Measurements from ENCODE around the gene C1QTNF9B.
A peak's percentile ranks its signal among the peaks of the same experiment; 100 is the strongest.
"Not testable (repeated sequence)": the region's sequence is repeated elsewhere in the genome, so short reads cannot be mapped to it uniquely, and the experiment has no call there.

The C1QTNF9B gene

DNA sequence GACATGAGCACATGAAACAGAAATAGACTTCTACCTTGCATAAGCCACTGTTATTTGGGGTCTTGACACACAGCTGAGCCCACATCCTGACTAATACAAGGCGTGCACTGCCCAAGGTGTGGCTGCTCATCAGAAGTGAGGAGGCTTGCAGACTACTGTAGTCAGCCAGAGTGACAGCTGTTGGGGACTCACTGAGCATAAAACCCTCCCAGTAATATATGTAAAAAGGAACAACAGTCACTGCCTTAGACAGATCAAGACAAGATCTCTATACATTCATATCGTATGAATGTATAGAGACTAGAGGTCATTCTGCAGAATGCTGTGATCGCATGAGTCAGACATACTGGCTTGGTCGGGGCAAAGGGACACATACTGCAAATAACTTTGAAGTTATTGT lies 4.1 kb upstream of the C1QTNF9B start:
- no peak overlapping the region for H2AFZ ChIP-seq
- H3K9me3 ChIP-seq (ENCODE audit: control insufficient read depth, low read length), result no peaks in the 10 kb centered on the region
- no peak overlapping the region for H3K4me2 ChIP-seq (ENCODE audit: low read length)
- no peaks in the 10 kb centered on the region for H3K79me2 ChIP-seq
- H3K27ac ChIP-seq, result no peak overlapping the region
- no peak overlapping the region for H3K9ac ChIP-seq
- TF ChIP-seq, protein P1, sequence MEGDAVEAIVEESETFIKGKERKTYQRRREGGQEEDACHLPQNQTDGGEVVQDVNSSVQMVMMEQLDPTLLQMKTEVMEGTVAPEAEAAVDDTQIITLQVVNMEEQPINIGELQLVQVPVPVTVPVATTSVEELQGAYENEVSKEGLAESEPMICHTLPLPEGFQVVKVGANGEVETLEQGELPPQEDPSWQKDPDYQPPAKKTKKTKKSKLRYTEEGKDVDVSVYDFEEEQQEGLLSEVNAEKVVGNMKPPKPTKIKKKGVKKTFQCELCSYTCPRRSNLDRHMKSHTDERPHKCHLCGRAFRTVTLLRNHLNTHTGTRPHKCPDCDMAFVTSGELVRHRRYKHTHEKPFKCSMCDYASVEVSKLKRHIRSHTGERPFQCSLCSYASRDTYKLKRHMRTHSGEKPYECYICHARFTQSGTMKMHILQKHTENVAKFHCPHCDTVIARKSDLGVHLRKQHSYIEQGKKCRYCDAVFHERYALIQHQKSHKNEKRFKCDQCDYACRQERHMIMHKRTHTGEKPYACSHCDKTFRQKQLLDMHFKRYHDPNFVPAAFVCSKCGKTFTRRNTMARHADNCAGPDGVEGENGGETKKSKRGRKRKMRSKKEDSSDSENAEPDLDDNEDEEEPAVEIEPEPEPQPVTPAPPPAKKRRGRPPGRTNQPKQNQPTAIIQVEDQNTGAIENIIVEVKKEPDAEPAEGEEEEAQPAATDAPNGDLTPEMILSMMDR (IDR thresholded peaks at IDR 0.05), result no peak
- H3K4me3 ChIP-seq (ENCODE audit: low read depth, low read length), result no peak overlapping the region
- H3K36me3 ChIP-seq (ENCODE audit: control insufficient read depth, insufficient read depth, low read length), result no peaks in the 10 kb centered on the region
- no peaks in the 10 kb centered on the region for H3K4me1 ChIP-seq
- no peaks in the 10 kb centered on the region for H3K27me3 ChIP-seq (ENCODE audit: control insufficient read depth, insufficient read depth, low read length)

DNA sequence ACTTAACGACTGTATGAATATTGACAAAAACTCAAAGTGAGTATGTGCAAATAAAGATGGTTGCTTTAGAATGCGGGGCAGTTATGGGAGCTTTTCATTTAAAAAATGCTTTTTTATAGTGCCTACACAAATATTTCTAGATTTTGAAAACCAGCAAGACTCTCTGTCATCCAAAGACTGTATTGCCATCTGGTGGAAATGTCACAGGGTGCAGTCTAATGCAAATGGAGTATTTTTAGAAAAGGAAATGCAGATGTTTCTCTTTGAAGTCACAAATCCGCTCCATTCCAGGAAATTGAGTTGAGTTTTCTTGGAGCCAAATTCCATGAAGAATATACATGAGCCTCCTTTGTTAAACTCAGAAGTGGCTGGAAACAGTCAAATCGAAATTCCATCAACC lies 2.3 kb upstream of the C1QTNF9B start:
- Histone ChIP-seq H3K4me3 (ENCODE audit: low read depth, low read length) (no peak overlapping the region), H3K27me3 (ENCODE audit: control insufficient read depth, insufficient read depth, low read length) (no peaks in the 10 kb centered on the region), H3K9me3 (ENCODE audit: control insufficient read depth, low read length) (no peaks in the 10 kb centered on the region), H2AFZ (no peak overlapping the region), H3K9ac (no peak overlapping the region), H3K79me2 (no peaks in the 10 kb centered on the region), H3K27ac (no peak overlapping the region), H3K4me2 (ENCODE audit: low read length) (peak overlapping the region; percentile 35), H3K4me1 (no peaks in the 10 kb centered on the region), H3K36me3 (ENCODE audit: control insufficient read depth, insufficient read depth, low read length) (no peaks in the 10 kb centered on the region)
- TF ChIP-seq, protein P1 (IDR thresholded peaks at IDR 0.05), result peak; percentile 8

DNA sequence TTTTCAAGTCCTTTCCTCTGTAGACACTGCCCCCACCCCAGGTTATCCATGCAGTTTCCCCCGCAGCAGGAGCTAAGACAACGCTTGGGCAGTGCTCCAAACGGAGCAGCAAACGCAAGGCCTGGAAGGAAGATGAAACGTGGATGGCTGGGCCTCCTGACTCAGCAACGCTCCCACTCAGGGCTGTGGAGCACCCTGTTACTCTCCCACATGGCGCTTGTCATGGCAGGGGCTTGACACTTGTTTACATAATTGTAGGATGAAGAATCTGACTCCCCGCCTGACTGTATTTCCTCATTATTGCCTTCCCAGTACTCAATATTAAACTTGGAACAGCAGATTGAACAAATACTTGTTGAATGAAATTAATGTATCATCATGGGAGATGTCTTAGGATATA lies 799 bp upstream of the C1QTNF9B start:
- Histone ChIP-seq H3K36me3 (ENCODE audit: control insufficient read depth, insufficient read depth, low read length) (no peaks in the 10 kb centered on the region), H3K27ac (no peak overlapping the region), H3K79me2 (no peaks in the 10 kb centered on the region), H3K27me3 (ENCODE audit: control insufficient read depth, insufficient read depth, low read length) (no peaks in the 10 kb centered on the region), H3K9me3 (ENCODE audit: control insufficient read depth, low read length) (no peaks in the 10 kb centered on the region), H3K9ac (no peak overlapping the region), H3K4me1 (no peaks in the 10 kb centered on the region), H2AFZ (no peak overlapping the region), H3K4me2 (ENCODE audit: low read length) (no peak overlapping the region), H3K4me3 (ENCODE audit: low read depth, low read length) (no peak overlapping the region)
- TF ChIP-seq, protein P1 (IDR thresholded peaks at IDR 0.05), result no peak

DNA sequence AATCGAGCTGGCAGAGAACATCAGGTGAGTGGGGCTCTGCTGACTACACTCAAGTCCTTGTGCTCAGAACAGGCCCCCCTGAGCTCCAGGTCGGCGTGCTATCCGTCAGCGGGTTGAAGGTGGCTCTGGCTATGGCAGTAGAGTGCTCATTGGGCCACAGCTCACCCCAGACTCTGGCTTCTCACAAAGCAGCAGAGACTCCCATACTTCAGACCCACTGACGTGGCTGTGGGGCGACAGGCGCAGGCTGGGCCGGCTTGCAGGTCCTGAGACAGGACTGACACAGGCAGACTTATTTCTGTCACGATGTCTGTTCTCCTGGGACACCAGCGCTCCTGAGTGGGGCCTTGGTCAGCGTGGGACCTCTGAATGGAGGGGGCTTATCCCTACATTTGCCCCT lies 2.6 kb downstream of the C1QTNF9B start:
- not testable (repeated sequence) for H3K36me3 ChIP-seq (ENCODE audit: control insufficient read depth, insufficient read depth, low read length); H3K4me2 ChIP-seq (ENCODE audit: low read length); H3K9ac ChIP-seq; H3K4me3 ChIP-seq (ENCODE audit: low read depth, low read length); H3K27me3 ChIP-seq (ENCODE audit: control insufficient read depth, insufficient read depth, low read length); H3K4me1 ChIP-seq; H2AFZ ChIP-seq; H3K79me2 ChIP-seq; H3K27ac ChIP-seq; H3K9me3 ChIP-seq (ENCODE audit: control insufficient read depth, low read length)

DNA sequence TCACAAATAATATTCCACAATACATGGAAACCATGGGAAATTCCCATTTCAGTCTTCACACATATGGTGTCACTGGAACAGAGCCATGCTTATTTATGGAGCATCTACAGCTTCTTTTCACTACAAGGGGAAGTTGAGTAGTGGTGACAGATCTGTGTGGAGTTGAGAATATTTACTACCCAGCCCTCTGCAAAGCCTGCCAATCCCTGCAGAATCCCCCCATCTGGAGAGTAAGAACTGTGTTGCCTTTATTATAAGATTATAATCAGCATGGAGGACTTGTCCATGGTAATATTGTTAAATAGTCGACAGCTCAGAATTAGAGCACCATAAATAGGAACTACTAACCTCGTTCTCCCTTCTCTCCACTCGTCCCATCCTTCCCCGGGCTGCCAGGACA lies 3.5 kb downstream of the C1QTNF9B start:
- not testable (repeated sequence) for H3K27ac ChIP-seq; H3K36me3 ChIP-seq (ENCODE audit: control insufficient read depth, insufficient read depth, low read length)

More for the DNA sequence above, 3.5 kb downstream of the C1QTNF9B start:
- not testable (repeated sequence) for H3K4me1 ChIP-seq; H2AFZ ChIP-seq; H3K4me3 ChIP-seq (ENCODE audit: low read depth, low read length); H3K79me2 ChIP-seq; H3K4me2 ChIP-seq (ENCODE audit: low read length); H3K27me3 ChIP-seq (ENCODE audit: control insufficient read depth, insufficient read depth, low read length); H3K9me3 ChIP-seq (ENCODE audit: control insufficient read depth, low read length); H3K9ac ChIP-seq

Measured in parathyroid adenoma (tissue), 2 donors.